ENCODE measurements around the gene LANCL3. TPM values are rescaled to one million over a fixed set of nuclear protein-coding genes. Genes with fewer than 3 reads are reported as not detected.

Gene LANCL3
- total RNA-seq, 1 experiment from 2014 or later: 1.8 TPM

- no peak for DNase-seq (ENCODE audit: low read depth)
These were observed 107.8 kb downstream of the LANCL3 start for GRCh38 chrX:37679230-37679629.

- DNase-seq (ENCODE audit: low read depth): no peak
These were observed 108.4 kb downstream of the LANCL3 start for GRCh38 chrX:37679888-37680287.

- DNase-seq (ENCODE audit: low read depth): no peak
These were observed 113.0 kb downstream of the LANCL3 start for GRCh38 chrX:37684426-37684825.

- no peak for DNase-seq (ENCODE audit: low read depth)
These were observed 113.5 kb downstream of the LANCL3 start for GRCh38 chrX:37684973-37685372.

GRCh38 chrX:37685381-37686359 lies 114.2 kb downstream of the LANCL3 start, which contains the start of gene XK:
XK (plus strand) TSS chrX:37685791; CDS start chrX:37685962, 171 bp downstream.
- peak; percentile 68 for DNase-seq (ENCODE audit: low read depth)

- no peak for DNase-seq (ENCODE audit: low read depth)
These were observed 115.0 kb downstream of the LANCL3 start for GRCh38 chrX:37686369-37686995.

- no peak for DNase-seq (ENCODE audit: low read depth)
These were observed 115.5 kb downstream of the LANCL3 start for GRCh38 chrX:37686996-37687395.

- DNase-seq (ENCODE audit: low read depth): no peak
These were observed 118.7 kb downstream of the LANCL3 start for GRCh38 chrX:37690119-37690518.

- DNase-seq (ENCODE audit: low read depth): no peak
These were observed 121.5 kb downstream of the LANCL3 start for GRCh38 chrX:37692918-37693317.

- DNase-seq (ENCODE audit: low read depth): no peak
These were observed 125.8 kb downstream of the LANCL3 start for GRCh38 chrX:37697169-37697760.

GRCh38 chrX:37701588-37701987 lies 130.1 kb downstream of the LANCL3 start:
- DNase-seq (ENCODE audit: low read depth): no peak

- no peak for DNase-seq (ENCODE audit: low read depth)
These were observed 140.5 kb downstream of the LANCL3 start for GRCh38 chrX:37711991-37712390.

GRCh38 chrX:37712458-37712857 lies 141.0 kb downstream of the LANCL3 start:
- DNase-seq (ENCODE audit: low read depth): peak; percentile 44

GRCh38 chrX:37714479-37714878 lies 143.0 kb downstream of the LANCL3 start:
- DNase-seq (ENCODE audit: low read depth): no peak

- no peak for DNase-seq (ENCODE audit: low read depth)
These were observed 145.1 kb downstream of the LANCL3 start for GRCh38 chrX:37716602-37717001.

GRCh38 chrX:37717708-37718107 lies 146.2 kb downstream of the LANCL3 start:
- no peak for DNase-seq (ENCODE audit: low read depth)

GRCh38 chrX:37722595-37722994 lies 151.1 kb downstream of the LANCL3 start:
- no peak for DNase-seq (ENCODE audit: low read depth)

GRCh38 chrX:37726346-37726745 lies 154.9 kb downstream of the LANCL3 start:
- DNase-seq (ENCODE audit: low read depth): no peak
